Activated naive CD8-positive, alpha-beta T cell treated with anti-CD3 and anti-CD28 coated beads for 36 hours (primary cell): ENCODE data around the gene PERP. TPM values are rescaled to one million over a fixed set of nuclear protein-coding genes. Genes with fewer than 3 reads are reported as not detected.
"Not testable (repeated sequence)": the region's sequence is repeated elsewhere in the genome, so short reads cannot be mapped to it uniquely, and the experiment has no call there.

ENCODE experiments used
- DNase-seq: peaks from one replicate; pipeline ENCODE4 v3.0.0; 2021
- H3K27ac Mint-ChIP-seq: one replicate; pipeline ENCODE4 v1.8.0; 2022; ENCODE audit warnings: mild to moderate bottlenecking, moderate library complexity, mixed read lengths
- H3K27me3 Mint-ChIP-seq: one replicate; pipeline ENCODE4 v1.8.0; 2022; ENCODE audit warnings: mild to moderate bottlenecking, mixed read lengths
- H3K36me3 Mint-ChIP-seq: one replicate; pipeline ENCODE4 v1.8.0; 2021; ENCODE audit warnings: mild to moderate bottlenecking, mixed read lengths
- H3K4me1 Mint-ChIP-seq: one replicate; pipeline ENCODE4 v1.8.0; 2021; ENCODE audit warnings: mixed read lengths
- H3K4me3 Mint-ChIP-seq: one replicate; pipeline ENCODE4 v1.8.0; 2022; ENCODE audit warnings: mild to moderate bottlenecking, moderate library complexity, mixed read lengths
- H3K9me3 Mint-ChIP-seq: one replicate; pipeline ENCODE4 v1.8.0; 2022; ENCODE audit warnings: mixed read lengths
- total RNA-seq, 2 experiments: library from RNA; stranded (reverse); gene quantifications; one replicate each; pipeline ENCODE4 v1.2.3, GENCODE V29; 2021

The PERP gene
- total RNA-seq, 2 experiments from 2014 or later, result 2.0 to 2.1 TPM

GRCh38 chr6:138089325-138089724, 17.9 kb downstream of the PERP start:
- DNase-seq, result no peak
- H3K4me3 Mint-ChIP-seq, result no peak overlapping the region
- H3K9me3 Mint-ChIP-seq, result no peaks in the 10 kb centered on the region
- H3K36me3 Mint-ChIP-seq, result no peaks in the 10 kb centered on the region
- H3K27ac Mint-ChIP-seq, result no peak overlapping the region
- H3K27me3 Mint-ChIP-seq, result peaks cover 41% of the 10 kb centered on the region
- H3K4me1 Mint-ChIP-seq, result no peaks in the 10 kb centered on the region

- H3K36me3 Mint-ChIP-seq, result no peaks in the 10 kb centered on the region
- no peaks in the 10 kb centered on the region for H3K4me1 Mint-ChIP-seq
- H3K27ac Mint-ChIP-seq, result no peak overlapping the region
- H3K9me3 Mint-ChIP-seq, result no peaks in the 10 kb centered on the region
- H3K27me3 Mint-ChIP-seq, result peaks cover 45% of the 10 kb centered on the region
- no peak for DNase-seq
- no peak overlapping the region for H3K4me3 Mint-ChIP-seq
Measured at GRCh38 chr6:138088326-138088762, 18.9 kb downstream of the PERP start.

- Mint-ChIP-seq H3K36me3 (no peaks in the 10 kb centered on the region), H3K9me3 (no peaks in the 10 kb centered on the region), H3K27me3 (peaks cover 45% of the 10 kb centered on the region), H3K27ac (no peak overlapping the region), H3K4me3 (no peak overlapping the region), H3K4me1 (no peaks in the 10 kb centered on the region)
- DNase-seq, result no peak
Measured at GRCh38 chr6:138087593-138088325, 19.5 kb downstream of the PERP start.

- Mint-ChIP-seq H3K27ac (no peak overlapping the region), H3K4me3 (no peak overlapping the region), H3K4me1 (no peaks in the 10 kb centered on the region), H3K27me3 (peaks cover 38% of the 10 kb centered on the region), H3K9me3 (no peaks in the 10 kb centered on the region), H3K36me3 (no peaks in the 10 kb centered on the region)
- DNase-seq, result no peak
Measured at GRCh38 chr6:138086573-138087196, 20.5 kb downstream of the PERP start.

GRCh38 chr6:138085839-138086222, 21.4 kb downstream of the PERP start:
- Mint-ChIP-seq H3K4me3 (no peak overlapping the region), H3K4me1 (no peaks in the 10 kb centered on the region), H3K27ac (no peak overlapping the region), H3K27me3 (peaks cover 36% of the 10 kb centered on the region), H3K36me3 (no peaks in the 10 kb centered on the region), H3K9me3 (no peaks in the 10 kb centered on the region)
- no peak for DNase-seq

- no peaks in the 10 kb centered on the region for H3K36me3 Mint-ChIP-seq
- H3K27me3 Mint-ChIP-seq, result peaks cover 37% of the 10 kb centered on the region
- H3K4me3 Mint-ChIP-seq, result no peak overlapping the region
- no peaks in the 10 kb centered on the region for H3K4me1 Mint-ChIP-seq
- H3K27ac Mint-ChIP-seq, result no peak overlapping the region
- H3K9me3 Mint-ChIP-seq, result no peaks in the 10 kb centered on the region
- no peak for DNase-seq
Measured at GRCh38 chr6:138084904-138085838, 22.0 kb downstream of the PERP start.

- no peaks in the 10 kb centered on the region for H3K4me1 Mint-ChIP-seq
- DNase-seq, result no peak
- no peak overlapping the region for H3K4me3 Mint-ChIP-seq
- peaks cover 45% of the 10 kb centered on the region for H3K27me3 Mint-ChIP-seq
- peaks cover 3% of the 10 kb centered on the region for H3K9me3 Mint-ChIP-seq
- no peaks in the 10 kb centered on the region for H3K36me3 Mint-ChIP-seq
- H3K27ac Mint-ChIP-seq, result no peak overlapping the region
Measured at GRCh38 chr6:138082232-138082631, 25.0 kb downstream of the PERP start.

- DNase-seq, H3K36me3 Mint-ChIP-seq, H3K4me1 Mint-ChIP-seq, H3K9me3 Mint-ChIP-seq, H3K4me3 Mint-ChIP-seq, H3K27ac Mint-ChIP-seq: not testable (repeated sequence)
- peaks cover 55% of the 10 kb centered on the region for H3K27me3 Mint-ChIP-seq
Measured at GRCh38 chr6:138079556-138079955, 27.7 kb downstream of the PERP start.

- Mint-ChIP-seq H3K4me3 (no peak overlapping the region), H3K9me3 (peaks cover 9% of the 10 kb centered on the region), H3K27me3 (peaks cover 54% of the 10 kb centered on the region), H3K4me1 (no peaks in the 10 kb centered on the region), H3K36me3 (peaks cover 5% of the 10 kb centered on the region), H3K27ac (no peak overlapping the region)
- no peak for DNase-seq
Measured at GRCh38 chr6:138078491-138078890, 28.7 kb downstream of the PERP start.

GRCh38 chr6:138073264-138073663, 34.0 kb downstream of the PERP start:
- H3K4me1 Mint-ChIP-seq, result no peaks in the 10 kb centered on the region

GRCh38 chr6:138063726-138064125, 43.5 kb downstream of the PERP start:
- Mint-ChIP-seq H3K4me1 (no peaks in the 10 kb centered on the region), H3K27me3 (peaks cover 13% of the 10 kb centered on the region), H3K9me3 (no peaks in the 10 kb centered on the region), H3K4me3 (no peak overlapping the region), H3K27ac (no peak overlapping the region), H3K36me3 (no peaks in the 10 kb centered on the region)
- DNase-seq, result no peak

More at GRCh38 chr6:138073264-138073663, 34.0 kb downstream of the PERP start:
- no peak overlapping the region for H3K4me3 Mint-ChIP-seq
- no peak overlapping the region for H3K27ac Mint-ChIP-seq
- peaks cover 5% of the 10 kb centered on the region for H3K36me3 Mint-ChIP-seq
- H3K27me3 Mint-ChIP-seq, result peaks cover 31% of the 10 kb centered on the region
- H3K9me3 Mint-ChIP-seq, result peaks cover 11% of the 10 kb centered on the region
- DNase-seq, result no peak

GRCh38 chr6:138054982-138055381, 52.2 kb downstream of the PERP start:
- Mint-ChIP-seq H3K36me3 (no peaks in the 10 kb centered on the region), H3K9me3 (peaks cover 31% of the 10 kb centered on the region), H3K27ac (no peak overlapping the region), H3K27me3 (peaks cover 61% of the 10 kb centered on the region), H3K4me1 (no peaks in the 10 kb centered on the region), H3K4me3 (no peak overlapping the region)
- DNase-seq, result no peak

- Mint-ChIP-seq H3K4me3 (no peak overlapping the region), H3K27ac (no peak overlapping the region), H3K9me3 (peaks cover 30% of the 10 kb centered on the region), H3K27me3 (peaks cover 52% of the 10 kb centered on the region), H3K4me1 (no peaks in the 10 kb centered on the region), H3K36me3 (no peaks in the 10 kb centered on the region)
- DNase-seq, result no peak
Measured at GRCh38 chr6:138052783-138053182, 54.4 kb downstream of the PERP start.

- Mint-ChIP-seq H3K9me3 (no peaks in the 10 kb centered on the region), H3K36me3 (no peaks in the 10 kb centered on the region), H3K27me3 (no peaks in the 10 kb centered on the region), H3K27ac (no peak overlapping the region), H3K4me3 (no peak overlapping the region), H3K4me1 (no peaks in the 10 kb centered on the region)
- DNase-seq, result no peak
Measured at GRCh38 chr6:138044972-138045371, 62.2 kb downstream of the PERP start.

- Mint-ChIP-seq H3K27me3 (no peaks in the 10 kb centered on the region), H3K4me3 (no peak overlapping the region)
Measured at GRCh38 chr6:138044458-138044857, 62.8 kb downstream of the PERP start.

More at GRCh38 chr6:138044458-138044857, 62.8 kb downstream of the PERP start:
- DNase-seq, result no peak
- Mint-ChIP-seq H3K9me3 (no peaks in the 10 kb centered on the region), H3K27ac (no peak overlapping the region), H3K36me3 (no peaks in the 10 kb centered on the region), H3K4me1 (no peaks in the 10 kb centered on the region)
